Erythroblast (primary cell): Measurements from ENCODE around the gene PLD5.
"Not testable (repeated sequence)": the region's sequence is repeated elsewhere in the genome, so short reads cannot be mapped to it uniquely, and the experiment has no call there.

ENCODE experiments used
- GATA1 ChIP-seq: IDR thresholded peaks from 2 replicates; pipeline ENCODE4 v1.6.1; 2011; ENCODE audit warnings: low read depth, mild to moderate bottlenecking, control low read depth, low read length, moderate library complexity
- POLR2A ChIP-seq: IDR thresholded peaks from 2 replicates; pipeline ENCODE4 v1.6.1; 2011; ENCODE audit warnings: mild to moderate bottlenecking, low read length

DNA sequence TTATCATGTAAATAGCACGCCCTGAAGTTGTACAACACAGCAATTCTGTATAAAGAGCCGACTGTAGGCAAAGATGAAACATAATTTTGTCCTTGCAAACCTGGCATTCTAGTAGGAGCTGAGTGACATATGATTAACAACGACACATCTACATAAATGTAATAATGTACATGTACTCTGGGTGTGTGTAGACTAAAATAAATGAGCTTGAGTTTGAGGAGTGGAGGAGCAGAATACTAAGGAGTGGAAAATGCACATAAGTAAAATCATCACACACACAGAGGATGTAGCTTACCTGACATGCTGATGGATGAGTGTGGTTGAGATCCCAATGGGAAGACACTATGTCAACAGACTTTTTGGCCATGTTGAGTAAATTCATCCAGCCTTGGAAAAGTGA, 236.4 kb downstream of the PLD5 start:
- TF ChIP-seq POLR2A, GATA1: not testable (repeated sequence)
